HG03575 (cell line): ENCODE results near the gene UBTF.

ENCODE experiments used
- ATAC-seq: cut with Tn5 transposase; IDR thresholded peaks from one replicate; pipeline ENCODE4 v1.9.1; 2021; ENCODE audit not compliant: unreplicated experiment, insufficient number of reproducible peaks, low FRiP score; ENCODE audit errors: extremely low read depth

UBTF gene

DNA sequence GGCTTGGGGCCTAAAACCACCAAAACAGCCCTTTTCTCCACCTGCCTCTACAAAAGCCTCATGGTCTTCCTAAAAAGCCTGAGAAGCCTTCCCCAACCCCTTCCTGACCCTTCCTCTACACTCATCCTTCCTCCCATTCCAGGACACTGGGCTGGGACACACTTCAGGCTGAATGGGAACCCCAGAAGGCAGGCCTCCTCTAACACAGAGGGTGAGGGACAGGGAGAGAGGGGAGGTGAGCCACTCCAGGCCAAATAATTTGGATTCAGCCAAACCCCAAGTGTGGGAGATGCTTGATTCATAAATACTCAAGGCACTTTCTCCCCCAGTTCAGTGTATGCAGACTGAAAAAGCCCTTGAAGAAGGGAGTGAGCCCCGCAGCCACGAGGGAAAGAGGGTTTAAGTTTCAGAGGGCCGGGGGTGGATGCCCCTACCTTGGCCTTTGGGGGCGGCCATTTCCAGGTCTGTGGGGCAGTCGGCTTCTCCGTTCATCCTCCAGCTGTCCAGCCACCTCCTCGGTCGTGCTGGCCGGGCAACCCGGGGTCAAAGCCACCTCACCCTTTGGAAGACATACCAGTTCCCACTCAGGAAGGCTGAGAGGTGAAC, 1.6 kb downstream of the UBTF start:
- no peak for ATAC-seq

DNA sequence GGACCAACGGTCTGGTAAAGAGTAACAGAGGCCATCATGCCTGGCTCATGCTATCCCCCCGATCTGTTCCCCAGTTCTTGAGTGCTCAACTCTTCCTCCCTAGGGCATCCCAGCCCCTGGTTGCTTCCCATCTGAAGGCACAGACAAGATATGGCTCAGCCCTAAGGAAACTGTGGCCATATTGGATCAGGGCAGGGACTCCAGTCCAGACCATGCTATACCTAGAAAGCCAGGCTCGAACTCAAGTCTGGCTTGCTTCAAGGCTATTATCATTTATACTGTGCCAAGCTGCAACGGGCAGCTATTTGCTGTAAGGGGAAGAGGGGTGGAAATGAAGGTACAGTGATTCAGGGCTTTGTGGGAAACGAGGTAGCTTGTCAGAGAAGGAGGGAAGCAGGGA, 2.8 kb downstream of the UBTF start:
- ATAC-seq, result no peak

DNA sequence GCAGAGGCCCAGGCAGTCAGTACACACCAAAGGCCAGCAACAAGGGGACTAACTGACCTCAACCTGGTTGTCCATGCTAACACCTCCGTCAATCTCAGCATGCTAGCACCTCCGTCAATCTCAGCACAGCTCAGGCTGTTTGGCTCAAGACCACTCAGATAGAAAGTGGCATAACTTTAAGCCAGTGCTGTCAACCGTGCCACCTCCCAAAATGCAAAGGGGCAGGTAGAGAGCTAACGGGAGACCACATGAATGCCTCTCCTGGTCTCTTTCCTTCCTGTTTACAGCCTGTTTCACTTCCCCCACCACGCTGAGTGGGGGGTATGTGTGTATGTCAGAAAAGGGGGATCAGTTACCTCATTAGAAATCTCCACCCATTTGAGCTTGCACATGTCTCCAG, 3.3 kb downstream of the UBTF start:
- ATAC-seq, result no peak

DNA sequence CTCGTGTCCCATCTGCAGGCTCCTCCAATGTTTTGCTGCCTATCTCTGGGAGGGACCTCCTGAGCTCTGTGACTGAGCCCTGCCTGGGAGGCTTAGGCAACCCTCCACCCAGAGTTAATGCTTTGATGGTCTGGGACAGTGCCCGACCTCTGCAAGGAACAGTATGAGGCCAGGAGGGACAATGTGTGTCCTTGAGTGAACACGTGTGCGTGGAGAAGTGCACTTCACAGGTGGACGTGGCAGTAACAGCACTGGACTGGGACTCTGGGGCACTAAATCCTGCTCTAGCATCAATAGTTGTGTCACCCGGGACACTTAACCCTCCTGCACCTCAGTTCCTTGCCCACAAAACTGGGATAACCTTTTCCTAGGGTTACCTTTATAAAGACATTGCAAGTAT, 4.6 kb downstream of the UBTF start:
- no peak for ATAC-seq

DNA sequence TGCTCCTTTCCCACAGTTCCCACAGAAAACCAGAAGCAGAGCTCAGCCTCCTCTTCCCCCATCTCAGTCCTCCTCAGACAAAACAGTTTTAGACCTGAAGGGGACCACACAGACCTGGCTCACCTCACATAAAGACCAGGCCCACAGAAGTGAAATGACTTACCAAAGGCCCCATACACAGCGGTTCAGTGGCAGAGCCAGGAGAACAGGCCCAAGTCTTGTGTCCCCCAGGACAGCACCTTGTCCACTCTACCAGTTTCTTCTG, 5.3 kb downstream of the UBTF start:
- ATAC-seq, result no peak

DNA sequence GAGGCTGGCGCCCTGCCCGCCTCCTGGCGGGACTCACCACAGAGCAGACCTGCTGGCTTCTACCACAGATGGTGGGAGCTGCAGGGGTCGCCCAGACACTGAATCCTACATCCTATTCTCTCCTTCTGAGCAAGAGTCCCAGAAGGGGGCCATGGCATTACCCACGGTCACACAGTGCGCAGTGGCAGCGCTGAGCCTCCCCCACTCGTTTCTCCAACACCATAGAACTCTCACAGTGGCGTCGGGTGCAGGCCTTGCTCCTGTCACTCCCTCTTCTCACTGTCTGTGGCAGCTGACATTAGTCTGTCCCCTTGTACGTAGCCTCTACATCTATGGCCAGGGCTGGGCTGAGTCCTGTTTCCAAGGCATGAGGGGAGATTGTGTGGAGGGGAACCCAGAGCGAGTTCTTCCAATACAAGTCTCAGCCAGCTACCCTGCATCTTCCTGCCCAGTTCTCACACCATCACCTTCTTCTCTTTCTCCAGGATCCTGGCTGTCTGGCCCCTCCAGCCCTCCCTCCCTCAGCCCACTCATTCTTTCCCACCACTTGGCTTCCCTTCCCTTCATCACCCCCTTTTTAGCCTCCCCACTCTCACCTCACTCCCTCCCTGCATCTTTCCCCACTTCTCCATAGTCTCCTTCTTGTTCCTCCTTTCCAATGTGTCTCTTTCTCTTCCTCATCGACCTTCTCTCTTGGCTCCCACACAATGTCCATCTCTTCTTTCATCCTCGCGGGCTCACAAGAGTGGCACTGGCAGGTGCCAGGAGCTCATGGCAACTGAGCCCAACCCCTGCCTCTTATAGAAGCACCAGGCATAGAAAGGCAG, 5.9 kb downstream of the UBTF start:
- no peak for ATAC-seq

DNA sequence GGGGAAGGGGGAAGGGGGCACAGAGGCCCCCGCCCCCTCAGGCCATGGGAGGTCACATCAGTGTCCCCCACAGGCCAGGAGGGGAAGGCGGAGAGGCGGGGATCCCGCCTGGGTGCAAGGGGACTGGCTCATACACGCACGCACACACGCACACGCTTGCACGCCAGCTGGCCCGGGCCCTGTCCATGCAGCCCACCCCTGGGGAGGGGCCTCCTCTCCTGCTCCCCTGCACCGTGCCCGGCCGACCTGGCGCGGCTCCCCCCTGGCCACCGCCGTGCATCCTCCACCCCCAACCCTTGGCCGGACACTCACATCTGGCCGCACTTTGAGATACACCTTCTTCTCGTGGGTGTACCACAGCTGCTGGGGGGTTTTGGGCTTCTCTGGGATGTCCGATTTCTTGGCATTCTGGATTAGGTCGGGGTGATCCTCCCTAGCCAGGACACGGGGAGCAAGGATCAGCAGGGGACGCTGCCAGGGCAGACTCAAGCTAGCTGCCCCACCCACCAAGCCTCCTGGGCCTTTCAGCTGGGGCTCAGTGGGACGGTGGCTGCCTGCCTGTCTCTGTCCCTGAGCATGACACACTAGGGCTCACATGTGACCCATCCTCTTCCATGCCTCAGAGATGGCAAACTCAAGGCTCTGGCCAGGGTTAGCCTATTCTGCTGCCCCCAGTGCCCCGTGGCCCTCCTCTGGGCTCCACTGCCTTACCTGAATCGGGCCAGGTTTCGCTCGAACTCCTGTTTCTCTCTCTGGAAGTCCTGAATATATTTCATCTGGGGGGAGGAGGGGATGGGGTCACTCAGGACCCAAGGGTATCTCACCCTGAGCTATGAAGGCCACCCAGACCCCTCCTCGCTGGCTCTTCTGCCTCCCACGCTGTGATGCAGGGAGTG, 6.7 kb downstream of the UBTF start:
- ATAC-seq, result no peak

DNA sequence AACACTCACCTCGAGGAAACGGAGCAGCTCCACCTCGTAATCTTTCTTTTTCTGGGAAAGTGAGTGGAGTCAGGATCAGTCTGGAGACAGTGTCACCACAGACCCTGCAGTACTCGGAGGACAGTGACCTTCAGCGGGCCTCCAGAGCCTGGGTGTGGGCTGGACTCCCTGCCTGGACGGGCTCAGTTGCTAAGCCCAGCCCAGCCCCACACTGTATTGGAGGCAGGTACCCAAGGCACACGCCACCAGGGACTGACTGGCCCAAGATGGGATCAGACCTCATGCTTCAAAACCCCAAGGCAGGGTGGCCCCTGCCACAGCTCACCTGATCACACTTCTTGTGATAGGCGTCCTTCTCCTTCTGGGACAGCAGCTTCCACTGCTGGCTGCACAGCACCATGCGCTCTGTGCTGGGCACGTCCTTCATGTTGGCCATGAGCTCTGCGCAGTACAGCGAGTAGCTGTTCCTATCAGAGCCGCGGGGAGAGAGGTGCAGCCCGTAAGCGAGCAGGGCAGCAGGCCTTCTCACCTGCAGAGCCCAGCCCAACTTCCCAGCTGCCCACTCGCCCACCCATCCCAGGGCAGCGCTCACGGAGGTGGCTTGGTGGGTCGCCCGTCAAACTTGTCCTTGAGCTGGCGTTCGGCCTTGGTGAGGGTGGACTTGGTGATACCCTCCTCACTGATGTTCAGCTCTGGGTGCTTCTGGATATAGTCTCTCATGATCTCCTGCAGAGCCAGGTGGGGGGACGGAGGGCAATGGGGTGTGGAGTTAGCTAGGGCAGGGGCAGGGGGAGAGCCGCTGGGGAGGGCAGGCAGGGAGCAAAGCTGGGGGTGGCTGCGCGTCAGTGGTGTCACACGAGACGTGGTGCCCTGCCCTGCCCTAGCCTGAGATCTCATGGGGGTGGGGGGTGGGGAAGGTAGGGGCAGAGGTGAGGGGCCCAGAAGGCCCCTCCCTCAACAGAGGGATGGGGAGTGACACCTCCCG, 7.9 kb downstream of the UBTF start:
- ATAC-seq, result no peak

DNA sequence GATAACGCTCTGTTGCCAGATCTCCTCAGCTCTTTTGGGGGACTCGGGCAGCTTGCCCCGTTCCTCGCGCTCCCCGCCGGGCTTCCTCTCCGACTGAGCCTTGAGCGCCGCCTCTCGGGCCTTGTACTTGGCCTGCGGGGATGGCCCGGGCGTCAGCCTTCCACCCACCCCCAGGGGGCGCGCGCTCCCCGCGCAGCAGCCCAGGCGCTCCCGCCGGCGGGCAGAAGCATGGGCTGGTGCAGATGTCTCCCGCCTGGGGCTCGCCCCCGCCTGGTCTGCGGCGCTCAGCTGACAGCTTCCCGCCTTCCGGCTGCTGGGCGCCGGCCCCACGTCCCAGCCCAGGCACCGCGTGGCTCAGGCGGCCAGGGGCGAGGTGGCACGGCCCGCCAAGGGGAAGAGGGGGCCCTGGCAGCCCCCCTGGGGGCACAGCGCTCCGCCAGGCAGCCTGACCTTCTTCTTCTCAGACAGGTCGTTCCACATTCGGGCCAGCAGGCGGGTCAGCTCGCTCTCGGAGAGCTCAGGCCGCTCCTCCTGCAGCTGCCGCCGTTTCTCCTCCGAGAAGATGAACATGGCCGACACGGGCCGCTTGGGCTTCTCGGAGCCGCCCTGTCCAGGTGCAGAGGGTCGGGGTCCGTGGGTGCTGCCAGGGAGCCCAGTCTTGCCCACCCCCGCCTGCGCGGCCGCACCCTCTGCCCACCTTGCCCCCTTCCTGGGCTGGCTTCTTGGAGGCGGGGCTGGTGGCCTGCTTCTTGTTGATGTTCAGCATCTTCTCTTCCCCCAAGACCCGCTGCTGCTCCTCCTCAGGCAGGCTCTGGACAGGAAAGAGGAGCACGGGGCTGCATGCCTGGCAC, 8.9 kb downstream of the UBTF start:
- no peak for ATAC-seq

DNA sequence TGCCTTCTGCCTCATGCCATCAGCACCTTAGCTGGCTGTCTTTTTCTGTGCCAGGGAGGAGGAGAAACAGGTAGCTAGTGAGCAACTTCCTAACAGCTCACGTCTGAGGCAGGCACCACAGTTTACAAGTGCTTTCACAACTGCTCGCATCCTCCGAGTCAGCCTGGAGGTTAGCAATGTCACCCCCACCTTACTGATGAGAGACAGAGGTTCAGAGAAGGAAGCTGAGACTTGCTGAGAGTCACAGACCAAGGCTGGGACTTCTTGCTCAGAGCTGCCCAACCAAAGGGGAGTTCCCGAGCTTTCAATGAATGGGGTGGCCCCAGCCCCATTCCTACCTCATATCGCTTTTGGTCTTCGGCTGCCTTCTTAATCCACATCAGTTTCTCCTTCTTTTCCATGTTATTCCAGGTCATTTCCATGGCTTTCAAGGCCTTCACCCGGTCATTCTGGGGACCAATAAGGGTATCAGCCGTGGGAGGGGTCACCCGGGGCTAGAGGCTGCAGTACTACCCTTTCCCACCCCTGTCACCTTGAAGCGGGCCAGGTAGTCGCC, 9.6 kb downstream of the UBTF start:
- no peak for ATAC-seq

DNA sequence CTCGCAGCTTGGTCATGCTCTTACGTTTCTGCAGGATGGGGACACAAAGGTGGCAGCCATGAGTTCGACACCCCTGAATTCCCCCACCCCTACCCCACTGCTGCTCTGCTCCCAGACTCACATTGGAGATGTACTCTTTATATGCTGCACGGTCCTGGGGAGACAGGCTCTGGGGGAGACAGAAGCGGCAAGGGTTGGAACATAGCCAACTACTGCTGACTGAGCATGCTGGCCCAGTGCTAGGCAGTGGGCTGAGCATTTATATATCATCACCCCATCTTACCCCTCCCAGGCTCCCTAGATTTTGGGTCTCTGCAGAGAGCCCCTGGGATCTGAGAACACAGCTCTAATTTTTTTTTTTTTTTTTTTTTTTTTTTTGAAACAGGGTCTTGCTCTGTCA, 11.7 kb downstream of the UBTF start:
- no peak for ATAC-seq

DNA sequence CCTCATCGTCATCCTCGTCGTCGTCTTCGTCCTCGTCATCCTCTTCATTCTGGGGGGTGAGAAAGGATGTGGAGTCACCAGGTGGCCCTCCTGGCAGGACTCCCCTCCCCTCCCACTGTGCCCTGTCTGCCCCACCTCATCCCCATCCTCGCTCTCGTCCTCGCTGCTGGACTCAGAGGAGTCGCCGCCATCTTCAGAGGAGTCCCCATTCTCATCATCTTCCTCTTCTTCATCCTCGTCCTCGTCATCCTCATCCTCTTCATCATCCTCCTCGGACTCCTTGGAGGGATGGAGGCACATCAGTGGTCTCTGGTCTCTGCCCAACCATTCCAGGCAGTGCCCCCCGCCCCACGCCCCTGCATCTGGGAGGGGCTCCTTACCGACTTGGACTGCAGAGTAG, 12.2 kb downstream of the UBTF start:
- no peak for ATAC-seq

DNA sequence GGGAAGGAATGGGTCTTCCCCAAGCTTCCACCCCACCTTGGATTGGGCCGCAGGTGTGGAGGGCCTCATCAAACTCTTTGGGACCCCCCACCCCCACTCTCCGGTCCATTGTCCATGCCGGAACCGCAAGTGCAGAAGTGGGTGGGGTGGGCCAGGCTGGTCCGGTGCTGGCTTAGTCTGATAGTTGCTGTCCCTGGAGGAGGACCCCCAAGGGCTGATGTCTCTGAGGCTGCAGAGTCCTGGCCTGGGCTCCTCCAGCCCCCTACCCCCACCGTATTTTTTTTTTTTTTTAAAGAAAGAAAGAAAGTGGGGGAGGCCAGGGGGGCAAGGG, 12.7 kb downstream of the UBTF start:
- no peak for ATAC-seq

DNA sequence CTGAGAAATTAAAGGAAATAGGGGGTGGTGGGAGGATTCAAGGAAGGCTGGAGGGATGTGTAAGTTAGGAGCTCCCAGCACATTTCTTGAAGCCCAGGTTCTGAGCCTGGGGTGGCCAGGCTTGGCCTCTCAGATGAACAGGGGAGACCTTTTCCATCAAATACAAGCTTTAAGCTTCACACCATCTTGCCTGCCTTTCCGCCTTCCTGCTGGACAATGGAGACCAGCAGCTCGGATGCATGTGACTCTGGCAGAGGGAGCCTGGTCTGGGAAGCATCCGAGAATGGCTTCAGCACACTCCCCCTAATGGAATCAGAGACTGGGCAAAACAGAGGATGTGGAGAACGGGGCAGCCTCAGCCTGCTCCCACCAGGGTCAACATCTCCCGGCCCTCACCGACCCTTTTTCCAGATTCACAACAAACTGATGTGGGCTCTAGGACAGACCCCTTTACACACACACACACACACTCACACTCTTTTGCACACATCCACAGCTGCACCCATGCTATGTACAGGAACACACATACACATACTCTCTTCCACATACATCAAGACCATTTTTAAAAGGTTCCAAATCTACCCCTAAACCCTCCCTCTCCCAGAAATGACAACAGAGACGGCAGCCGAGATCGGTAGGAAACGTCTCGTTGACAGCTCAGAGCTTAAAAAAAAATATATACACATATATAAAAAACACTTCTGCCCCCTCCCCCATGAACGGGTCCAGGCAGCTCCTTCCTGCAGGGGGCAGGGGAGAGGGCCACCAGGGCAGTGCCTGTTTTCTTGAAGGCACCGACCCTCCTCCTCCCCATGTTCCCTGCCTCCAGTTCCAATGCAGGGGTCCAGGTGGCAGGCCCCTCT, 13.3 kb downstream of the UBTF start:
- no peak for ATAC-seq

DNA sequence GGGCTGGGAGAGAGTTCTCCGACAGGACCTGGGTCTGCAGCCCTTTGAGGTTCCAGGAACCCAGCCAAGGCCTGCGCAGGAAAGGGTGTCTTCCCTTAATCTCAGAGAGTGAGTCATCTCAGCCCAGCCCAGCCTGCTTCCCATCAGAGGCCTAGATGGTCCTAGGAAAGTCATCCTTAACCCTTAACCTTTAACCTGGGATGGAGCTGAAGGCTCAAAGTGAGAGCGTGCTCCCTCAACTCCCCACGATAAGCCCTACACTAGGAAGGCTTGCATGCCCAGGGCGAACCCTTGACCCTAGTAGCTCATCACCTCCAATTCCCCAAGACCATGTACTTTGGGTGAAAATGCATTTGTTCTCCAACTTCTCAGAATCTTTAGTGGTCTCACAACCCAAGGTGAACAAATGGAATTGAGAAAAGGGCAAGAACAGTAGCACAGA, 15.0 kb downstream of the UBTF start:
- no peak for ATAC-seq

DNA sequence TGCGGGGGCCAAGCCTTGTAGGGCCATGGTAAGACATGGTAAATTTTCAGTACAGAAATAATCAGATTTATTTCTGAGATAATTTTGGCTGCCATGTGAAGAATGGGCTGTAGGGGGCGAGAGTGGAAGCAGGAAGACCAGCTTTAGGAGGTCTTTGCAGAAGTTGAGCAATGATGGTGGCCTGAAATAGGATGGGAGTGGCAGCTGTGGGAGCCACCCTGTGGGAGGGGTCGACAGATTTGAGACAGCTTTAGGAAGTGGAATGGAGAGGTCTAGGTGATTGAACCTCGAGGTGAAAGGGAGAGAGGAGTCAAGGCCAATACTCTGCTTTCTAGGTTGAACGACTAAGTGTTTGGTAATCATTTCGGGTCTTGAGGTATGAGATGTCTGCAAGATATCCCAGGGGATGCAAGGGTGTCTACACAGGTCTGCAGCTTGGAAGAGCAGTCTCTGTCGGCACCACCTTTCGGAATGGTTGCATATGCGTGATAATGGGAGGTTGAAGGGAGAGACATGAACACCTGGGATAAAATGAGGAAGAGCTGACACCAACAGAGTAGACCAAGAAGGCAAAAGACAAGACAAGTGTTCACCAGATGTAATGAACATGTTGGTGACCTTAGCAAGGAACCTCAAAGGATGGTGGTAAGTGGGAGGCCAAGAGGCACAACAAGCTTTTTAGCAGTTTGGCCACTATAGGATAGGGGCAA, 15.6 kb downstream of the UBTF start:
- no peak for ATAC-seq

DNA sequence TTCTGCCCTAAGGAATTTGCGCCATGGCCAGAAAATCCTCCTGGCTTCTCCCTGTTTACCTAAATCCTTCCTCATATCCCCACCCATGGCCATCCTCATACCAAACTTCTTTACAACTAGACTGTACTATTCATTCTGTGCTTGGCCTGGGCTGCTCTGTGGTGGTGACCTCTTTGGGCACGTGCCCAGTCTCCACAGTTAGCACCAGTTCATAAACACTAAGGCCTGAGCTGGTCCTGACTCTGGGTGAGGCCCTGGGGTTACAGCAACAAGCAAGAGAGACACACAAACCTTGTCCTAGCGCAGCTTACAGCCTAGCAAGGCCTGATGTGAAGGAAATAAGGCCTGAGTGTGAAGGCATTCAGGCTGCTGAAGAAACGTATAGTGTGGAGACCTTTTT, 16.7 kb downstream of the UBTF start:
- ATAC-seq, result no peak
